ENCODE data around the gene ASGR1.

DNA sequence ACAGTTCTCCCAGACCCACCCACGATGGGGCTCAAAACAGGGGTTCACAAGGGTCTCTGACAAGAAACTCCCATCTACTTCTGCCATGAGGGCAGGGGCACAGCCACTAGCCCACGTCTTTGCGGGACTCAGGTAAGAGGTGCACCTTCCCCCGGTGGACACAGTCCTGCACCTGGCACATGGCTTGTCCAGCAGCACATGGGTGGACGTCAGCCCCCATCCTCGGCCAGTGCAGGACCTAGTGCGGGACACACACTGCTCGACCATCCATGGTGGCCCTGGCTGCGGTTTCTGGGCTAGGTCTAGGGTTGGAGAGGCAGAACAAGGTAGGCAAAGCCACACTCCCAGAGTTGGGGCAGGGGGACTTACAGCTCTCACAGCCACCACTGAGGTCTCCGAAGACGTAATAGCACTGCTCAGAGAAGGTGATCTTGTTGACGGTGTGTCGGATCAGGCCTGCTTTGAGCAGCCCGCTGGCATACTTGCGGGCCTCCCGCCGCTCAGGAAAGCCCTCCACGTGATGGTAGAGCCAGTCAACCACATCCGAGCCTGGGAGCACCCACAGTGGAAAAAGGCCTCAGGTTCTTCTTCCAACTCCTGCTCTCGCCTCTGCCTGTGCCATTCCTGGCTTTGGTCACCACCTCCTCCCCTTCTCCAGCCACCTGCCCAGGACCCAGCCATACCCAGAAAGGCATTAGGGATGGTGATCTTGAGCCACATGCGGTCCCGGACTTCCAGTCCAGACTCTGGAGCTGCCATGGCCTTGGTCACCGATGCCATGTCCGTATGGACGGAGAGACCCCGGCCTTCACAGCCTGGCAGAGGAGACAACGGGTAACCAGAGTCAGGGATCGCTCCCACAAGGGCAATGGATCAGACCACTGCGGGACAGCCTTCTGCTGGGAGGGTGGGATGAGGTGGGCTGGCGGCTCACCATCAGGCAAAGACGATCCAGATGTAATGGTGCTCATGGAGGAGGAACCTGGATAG lies 47.8 kb upstream of the ASGR1 start:
- TF ChIP-seq RAD21 (IDR thresholded peaks at IDR 0.05; ENCODE audit: low read length) (no peak), MXI1 (IDR thresholded peaks at IDR 0.05; ENCODE audit: borderline replicate concordance, low read depth, low read length) (no peak), POLR2A (IDR thresholded peaks at IDR 0.05; ENCODE audit: low read depth, low read length) (no peak), RFX5 (IDR thresholded peaks at IDR 0.05; ENCODE audit: low read depth, low read length) (no peak), MAZ (IDR thresholded peaks at IDR 0.05; ENCODE audit: borderline replicate concordance, low read depth, low read length) (no peak), NFE2L2 (IDR thresholded peaks at IDR 0.05; ENCODE audit: low read depth, low read length) (no peak), CEBPB (IDR thresholded peaks at IDR 0.05; ENCODE audit: low read depth, low read length) (no peak), RCOR1 (IDR thresholded peaks at IDR 0.05; ENCODE audit: insufficient replicate concordance, low read length) (no peak), BHLHE40 (IDR thresholded peaks at IDR 0.05; ENCODE audit: low read depth, low read length) (no peak), CHD1 (IDR thresholded peaks at IDR 0.05; ENCODE audit: low read depth, low read length) (no peak)
- TF ChIP-seq, protein P1, sequence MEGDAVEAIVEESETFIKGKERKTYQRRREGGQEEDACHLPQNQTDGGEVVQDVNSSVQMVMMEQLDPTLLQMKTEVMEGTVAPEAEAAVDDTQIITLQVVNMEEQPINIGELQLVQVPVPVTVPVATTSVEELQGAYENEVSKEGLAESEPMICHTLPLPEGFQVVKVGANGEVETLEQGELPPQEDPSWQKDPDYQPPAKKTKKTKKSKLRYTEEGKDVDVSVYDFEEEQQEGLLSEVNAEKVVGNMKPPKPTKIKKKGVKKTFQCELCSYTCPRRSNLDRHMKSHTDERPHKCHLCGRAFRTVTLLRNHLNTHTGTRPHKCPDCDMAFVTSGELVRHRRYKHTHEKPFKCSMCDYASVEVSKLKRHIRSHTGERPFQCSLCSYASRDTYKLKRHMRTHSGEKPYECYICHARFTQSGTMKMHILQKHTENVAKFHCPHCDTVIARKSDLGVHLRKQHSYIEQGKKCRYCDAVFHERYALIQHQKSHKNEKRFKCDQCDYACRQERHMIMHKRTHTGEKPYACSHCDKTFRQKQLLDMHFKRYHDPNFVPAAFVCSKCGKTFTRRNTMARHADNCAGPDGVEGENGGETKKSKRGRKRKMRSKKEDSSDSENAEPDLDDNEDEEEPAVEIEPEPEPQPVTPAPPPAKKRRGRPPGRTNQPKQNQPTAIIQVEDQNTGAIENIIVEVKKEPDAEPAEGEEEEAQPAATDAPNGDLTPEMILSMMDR (conservative IDR thresholded peaks at IDR 0.05; ENCODE audit: low read depth, low read length) = no peak
- TF ChIP-seq, protein P2, sequence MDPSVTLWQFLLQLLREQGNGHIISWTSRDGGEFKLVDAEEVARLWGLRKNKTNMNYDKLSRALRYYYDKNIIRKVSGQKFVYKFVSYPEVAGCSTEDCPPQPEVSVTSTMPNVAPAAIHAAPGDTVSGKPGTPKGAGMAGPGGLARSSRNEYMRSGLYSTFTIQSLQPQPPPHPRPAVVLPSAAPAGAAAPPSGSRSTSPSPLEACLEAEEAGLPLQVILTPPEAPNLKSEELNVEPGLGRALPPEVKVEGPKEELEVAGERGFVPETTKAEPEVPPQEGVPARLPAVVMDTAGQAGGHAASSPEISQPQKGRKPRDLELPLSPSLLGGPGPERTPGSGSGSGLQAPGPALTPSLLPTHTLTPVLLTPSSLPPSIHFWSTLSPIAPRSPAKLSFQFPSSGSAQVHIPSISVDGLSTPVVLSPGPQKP (IDR thresholded peaks at IDR 0.05; ENCODE audit: borderline replicate concordance, low read depth, low read length) = no peak
- TF ChIP-seq, protein P3, sequence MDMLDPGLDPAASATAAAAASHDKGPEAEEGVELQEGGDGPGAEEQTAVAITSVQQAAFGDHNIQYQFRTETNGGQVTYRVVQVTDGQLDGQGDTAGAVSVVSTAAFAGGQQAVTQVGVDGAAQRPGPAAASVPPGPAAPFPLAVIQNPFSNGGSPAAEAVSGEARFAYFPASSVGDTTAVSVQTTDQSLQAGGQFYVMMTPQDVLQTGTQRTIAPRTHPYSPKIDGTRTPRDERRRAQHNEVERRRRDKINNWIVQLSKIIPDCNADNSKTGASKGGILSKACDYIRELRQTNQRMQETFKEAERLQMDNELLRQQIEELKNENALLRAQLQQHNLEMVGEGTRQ (IDR thresholded peaks at IDR 0.05; ENCODE audit: low read depth, low read length) = no peak
